GM21723 (cell line): ENCODE data around the gene U2SURP.
"Not testable (repeated sequence)": the region's sequence is repeated elsewhere in the genome, so short reads cannot be mapped to it uniquely, and the experiment has no call there.

Source experiments
- ATAC-seq: cut with Tn5 transposase; IDR thresholded peaks from one replicate; pipeline ENCODE4 v1.9.1; 2021; ENCODE audit warnings: mild to moderate bottlenecking, moderate library complexity; ENCODE audit not compliant: unreplicated experiment

The U2SURP gene

GRCh38 chr3:142976621-142977398 lies 24.6 kb upstream of the U2SURP start:
- ATAC-seq: no peak

- ATAC-seq: no peak
These were observed 24.0 kb upstream of the U2SURP start for GRCh38 chr3:142977399-142977728.

- ATAC-seq: no peak
These were observed 20.3 kb upstream of the U2SURP start for GRCh38 chr3:142981108-142981507.

GRCh38 chr3:142982038-142982773 lies 19.2 kb upstream of the U2SURP start:
- ATAC-seq: no peak

- no peak for ATAC-seq
These were observed 18.1 kb upstream of the U2SURP start for GRCh38 chr3:142983318-142983717.

GRCh38 chr3:142984255-142984654 lies 17.1 kb upstream of the U2SURP start:
- no peak for ATAC-seq

- ATAC-seq: peak; percentile 70
These were observed 14.2 kb upstream of the U2SURP start for GRCh38 chr3:142987080-142987700.

GRCh38 chr3:142987707-142988106 lies 13.7 kb upstream of the U2SURP start:
- no peak for ATAC-seq

GRCh38 chr3:142988221-142988620 lies 13.1 kb upstream of the U2SURP start:
- ATAC-seq: not testable (repeated sequence)

- ATAC-seq: not testable (repeated sequence)
These were observed 12.5 kb upstream of the U2SURP start for GRCh38 chr3:142988826-142989225.

GRCh38 chr3:142990721-142991120 lies 10.6 kb upstream of the U2SURP start:
- no peak for ATAC-seq

GRCh38 chr3:142992323-142992722 lies 9.0 kb upstream of the U2SURP start:
- no peak for ATAC-seq

GRCh38 chr3:142993958-142994442 lies 7.4 kb upstream of the U2SURP start:
- ATAC-seq: no peak

GRCh38 chr3:142997330-142997729 lies 4.0 kb upstream of the U2SURP start:
- no peak for ATAC-seq

GRCh38 chr3:142998439-142998838 lies 2.9 kb upstream of the U2SURP start:
- ATAC-seq: no peak

GRCh38 chr3:142999881-143000280 lies 1.5 kb upstream of the U2SURP start:
- ATAC-seq: no peak

GRCh38 chr3:143000528-143000927 lies 842 bp upstream of the U2SURP start:
- ATAC-seq: no peak

GRCh38 chr3:143001034-143001368 lies 369 bp upstream of the U2SURP start:
- peak; percentile 73 for ATAC-seq

- ATAC-seq: peak; percentile 30
These were observed 828 bp downstream of the U2SURP start for GRCh38 chr3:143002083-143002712.

- no peak for ATAC-seq
These were observed 1.4 kb downstream of the U2SURP start for GRCh38 chr3:143002727-143003126.

- ATAC-seq: no peak
These were observed 3.5 kb downstream of the U2SURP start for GRCh38 chr3:143004823-143005222.
